ENCODE results near the gene SPAG17. TPM values are rescaled to one million over a fixed set of nuclear protein-coding genes. Genes with fewer than 3 reads are reported as not detected.
A peak's percentile ranks its signal among the peaks of the same experiment; 100 is the strongest.

SPAG17 gene
- total RNA-seq, 4 donors from 2014 or later, result not detected

GRCh38 chr1:118143121-118143520 lies 41.9 kb downstream of the SPAG17 start:
- no peak for TF ChIP-seq POLR2A (IDR thresholded peaks at IDR 0.05)
- TF ChIP-seq, protein P1, sequence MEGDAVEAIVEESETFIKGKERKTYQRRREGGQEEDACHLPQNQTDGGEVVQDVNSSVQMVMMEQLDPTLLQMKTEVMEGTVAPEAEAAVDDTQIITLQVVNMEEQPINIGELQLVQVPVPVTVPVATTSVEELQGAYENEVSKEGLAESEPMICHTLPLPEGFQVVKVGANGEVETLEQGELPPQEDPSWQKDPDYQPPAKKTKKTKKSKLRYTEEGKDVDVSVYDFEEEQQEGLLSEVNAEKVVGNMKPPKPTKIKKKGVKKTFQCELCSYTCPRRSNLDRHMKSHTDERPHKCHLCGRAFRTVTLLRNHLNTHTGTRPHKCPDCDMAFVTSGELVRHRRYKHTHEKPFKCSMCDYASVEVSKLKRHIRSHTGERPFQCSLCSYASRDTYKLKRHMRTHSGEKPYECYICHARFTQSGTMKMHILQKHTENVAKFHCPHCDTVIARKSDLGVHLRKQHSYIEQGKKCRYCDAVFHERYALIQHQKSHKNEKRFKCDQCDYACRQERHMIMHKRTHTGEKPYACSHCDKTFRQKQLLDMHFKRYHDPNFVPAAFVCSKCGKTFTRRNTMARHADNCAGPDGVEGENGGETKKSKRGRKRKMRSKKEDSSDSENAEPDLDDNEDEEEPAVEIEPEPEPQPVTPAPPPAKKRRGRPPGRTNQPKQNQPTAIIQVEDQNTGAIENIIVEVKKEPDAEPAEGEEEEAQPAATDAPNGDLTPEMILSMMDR (IDR thresholded peaks at IDR 0.05 in 4 of 5, conservative IDR thresholded peaks at IDR 0.05 in 1 of 5), result no peak
- DNase-seq (no peak), ATAC-seq (no peak)
- no peak overlapping the region for H3K4me3 ChIP-seq
- H3K4me1 ChIP-seq, result peaks cover 0 to 4% of the 10 kb centered on the region in 2 donors
- H3K9me3 ChIP-seq, result no peaks in the 10 kb centered on the region
- H3K36me3 ChIP-seq, result no peaks in the 10 kb centered on the region
- no peaks in the 10 kb centered on the region for H3K27me3 ChIP-seq
- intact Hi-C loops (cut with DNase I; ENCODE audit: low total_unique reads), result no loop called here
- in situ Hi-C loops (cut with MboI; ENCODE audit: low sequenced_read_pairs in 4 of 4), result no loop called here
- H3K27ac ChIP-seq, result no peak overlapping the region

- Histone ChIP-seq H3K27me3 (no peaks in the 10 kb centered on the region), H3K4me3 (no peak overlapping the region), H3K36me3 (no peaks in the 10 kb centered on the region), H3K27ac (no peak overlapping the region), H3K9me3 (no peaks in the 10 kb centered on the region), H3K4me1 (peaks cover 0 to 3% of the 10 kb centered on the region in 2 donors)
- ATAC-seq (no peak), DNase-seq (no peak)
- in situ Hi-C loops (cut with MboI; ENCODE audit: low sequenced_read_pairs in 4 of 4), result no loop called here
- intact Hi-C loops (cut with DNase I; ENCODE audit: low total_unique reads), result no loop called here
- TF ChIP-seq POLR2A (IDR thresholded peaks at IDR 0.05), result no peak
- TF ChIP-seq, protein P1 (IDR thresholded peaks at IDR 0.05 in 4 of 5, conservative IDR thresholded peaks at IDR 0.05 in 1 of 5), result no peak
These were observed 42.5 kb downstream of the SPAG17 start for GRCh38 chr1:118142546-118142945.

DNA sequence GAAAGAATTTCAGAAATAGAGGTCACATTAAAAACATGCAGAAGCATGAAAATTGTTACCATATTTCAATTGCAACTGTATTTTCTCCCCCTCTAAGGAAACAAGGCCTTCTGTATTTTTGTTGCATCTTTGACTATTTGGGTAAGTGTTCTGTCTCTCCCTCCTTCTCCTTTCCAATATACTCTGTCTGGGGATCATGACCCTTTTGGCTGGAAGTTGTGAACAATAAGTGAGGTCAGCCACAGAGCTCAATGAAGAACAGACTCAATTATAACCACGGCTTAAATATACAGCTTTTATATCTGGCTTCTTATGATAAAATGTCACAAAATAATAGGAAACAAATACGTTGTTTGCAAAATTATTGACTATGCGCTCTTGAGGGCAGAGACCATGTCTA lies 47.1 kb downstream of the SPAG17 start:
- no peak for TF ChIP-seq POLR2A (IDR thresholded peaks at IDR 0.05)
- TF ChIP-seq, protein P1 (IDR thresholded peaks at IDR 0.05 in 4 of 5, conservative IDR thresholded peaks at IDR 0.05 in 1 of 5), result no peak
- intact Hi-C loops (cut with DNase I; ENCODE audit: low total_unique reads), result no loop called here
- in situ Hi-C loops (cut with MboI; ENCODE audit: low sequenced_read_pairs in 4 of 4), result no loop called here

DNA sequence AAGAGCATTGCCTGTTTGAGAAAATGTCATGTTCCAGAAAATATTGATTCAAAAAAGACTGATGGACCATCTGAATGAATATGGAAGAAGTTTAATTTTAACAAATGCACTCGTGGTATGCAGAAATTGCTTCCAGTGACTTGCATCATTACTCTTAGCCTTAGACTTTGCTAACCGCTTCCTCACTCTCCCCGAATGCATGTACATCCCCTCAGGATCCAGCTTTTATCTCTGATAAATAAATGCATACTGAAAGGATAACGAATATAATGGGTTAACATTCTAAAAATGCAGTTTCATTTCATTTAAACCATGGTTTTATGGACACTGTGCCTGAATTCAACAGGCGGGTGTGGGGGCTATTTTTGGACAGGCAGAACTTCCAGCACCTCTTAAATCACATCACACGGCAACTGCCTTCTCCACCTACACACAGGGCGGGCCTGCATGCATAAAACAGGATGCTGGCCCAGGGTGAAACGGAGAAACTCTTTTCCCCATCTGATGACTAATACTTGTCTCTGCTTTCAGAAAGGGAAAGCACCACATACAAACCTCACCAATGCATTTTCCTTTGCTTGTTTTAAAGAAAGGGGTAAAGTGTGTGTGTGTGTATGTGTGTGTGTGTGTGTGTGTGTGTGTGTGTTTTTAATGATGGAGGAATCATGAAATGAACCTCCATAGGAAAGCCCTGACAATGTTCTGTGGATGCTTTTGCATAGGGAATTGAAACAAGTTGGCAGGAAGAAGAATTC lies 48.7 kb downstream of the SPAG17 start:
- Histone ChIP-seq H3K4me3 (no peak overlapping the region), H3K27ac (no peak overlapping the region), H3K36me3 (no peaks in the 10 kb centered on the region), H3K27me3 (no peaks in the 10 kb centered on the region), H3K4me1 (peaks cover 0 to 8% of the 10 kb centered on the region in 2 donors), H3K9me3 (no peaks in the 10 kb centered on the region)
- TF ChIP-seq, protein P1 (IDR thresholded peaks at IDR 0.05 in 4 of 5, conservative IDR thresholded peaks at IDR 0.05 in 1 of 5), result no peak
- no peak for TF ChIP-seq POLR2A (IDR thresholded peaks at IDR 0.05)
- ATAC-seq (peak in 1 of 2 donors; percentile 36), DNase-seq (no peak)
- in situ Hi-C loops (cut with MboI; ENCODE audit: low sequenced_read_pairs in 4 of 4) (no loop called here), intact Hi-C loops (cut with DNase I; ENCODE audit: low total_unique reads) (no loop called here)

More for the DNA sequence above, 47.1 kb downstream of the SPAG17 start:
- Histone ChIP-seq H3K27ac (no peak overlapping the region), H3K4me3 (no peak overlapping the region), H3K27me3 (no peaks in the 10 kb centered on the region), H3K9me3 (no peaks in the 10 kb centered on the region), H3K4me1 (peaks cover 0 to 8% of the 10 kb centered on the region in 2 donors), H3K36me3 (no peaks in the 10 kb centered on the region)
- DNase-seq, result no peak
- no peak for ATAC-seq

Measured in gastrocnemius medialis (tissue), 4 donors.